ENCODE measurements around the gene BBX. TPM values are rescaled to one million over a fixed set of nuclear protein-coding genes. Genes with fewer than 3 reads are reported as not detected.
A peak's percentile ranks its signal among the peaks of the same experiment; 100 is the strongest.

The BBX gene
- total and polyA plus RNA-seq, 2 donors from 2014 or later, result 8.1 to 85.8 TPM

DNA sequence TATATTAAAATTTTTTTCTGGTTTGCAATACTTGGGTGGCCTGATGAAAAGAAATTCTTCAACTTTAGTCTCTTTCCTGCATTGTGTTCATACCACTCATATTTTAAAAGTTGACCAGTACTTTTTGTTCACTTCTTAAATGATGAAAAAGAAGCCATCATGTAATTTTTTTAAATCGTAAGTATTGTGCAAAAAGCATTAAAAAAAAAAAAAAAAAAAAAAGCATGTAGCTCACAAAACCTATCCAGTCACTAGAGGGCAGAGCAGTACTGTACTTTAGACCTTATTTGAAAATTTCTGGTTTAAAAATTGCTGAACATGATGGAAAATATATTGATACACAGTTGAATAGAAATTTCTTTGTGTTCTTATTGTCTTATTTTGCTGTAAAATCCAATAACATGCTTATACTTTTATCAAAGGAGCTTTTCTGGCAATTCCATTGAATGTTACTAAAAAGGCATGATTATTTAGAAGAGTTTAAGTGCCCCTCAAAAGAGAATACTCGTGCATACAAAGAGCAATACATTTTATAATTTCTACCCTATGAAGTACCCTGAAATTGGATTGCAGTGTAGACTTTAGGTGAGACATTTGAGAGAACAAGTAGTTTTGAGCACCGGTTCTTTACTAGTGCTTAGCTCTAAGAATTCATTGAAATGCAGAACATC is 137.7 kb downstream of the BBX start:
- FAIRE-seq, result peak; percentile 98

DNA sequence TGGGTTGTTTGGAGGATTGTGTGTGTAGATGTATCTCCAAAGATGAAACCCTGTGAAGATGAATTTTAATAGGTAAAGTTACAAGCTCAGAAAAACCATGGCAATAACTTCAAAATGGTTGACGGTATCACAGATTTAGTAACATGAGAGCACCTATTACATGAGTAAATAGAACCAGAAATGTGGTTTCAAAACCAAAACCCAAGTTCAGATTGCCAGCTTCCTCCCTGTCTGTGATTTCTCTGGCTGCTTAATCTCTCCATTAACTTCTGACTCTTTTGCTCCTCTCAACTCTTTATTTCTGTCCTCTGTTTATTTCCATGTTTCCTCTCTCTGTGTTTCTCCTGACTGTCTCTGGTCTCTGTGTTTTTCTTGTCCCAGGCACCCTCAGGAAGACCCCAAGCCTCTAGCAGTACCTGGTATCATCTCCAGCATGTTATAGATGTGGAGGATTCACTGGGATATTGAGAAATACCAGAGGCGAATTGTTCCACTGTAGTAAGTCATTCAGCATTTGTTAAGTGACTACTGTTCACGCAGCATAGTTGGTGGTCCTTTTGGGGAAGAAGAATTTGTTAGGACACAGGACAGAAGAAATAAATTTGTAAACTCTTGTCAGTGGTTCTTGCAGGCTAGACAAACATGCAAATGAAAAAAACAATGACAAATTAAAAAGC is 138.8 kb downstream of the BBX start:
- TF ChIP-seq, protein P1, sequence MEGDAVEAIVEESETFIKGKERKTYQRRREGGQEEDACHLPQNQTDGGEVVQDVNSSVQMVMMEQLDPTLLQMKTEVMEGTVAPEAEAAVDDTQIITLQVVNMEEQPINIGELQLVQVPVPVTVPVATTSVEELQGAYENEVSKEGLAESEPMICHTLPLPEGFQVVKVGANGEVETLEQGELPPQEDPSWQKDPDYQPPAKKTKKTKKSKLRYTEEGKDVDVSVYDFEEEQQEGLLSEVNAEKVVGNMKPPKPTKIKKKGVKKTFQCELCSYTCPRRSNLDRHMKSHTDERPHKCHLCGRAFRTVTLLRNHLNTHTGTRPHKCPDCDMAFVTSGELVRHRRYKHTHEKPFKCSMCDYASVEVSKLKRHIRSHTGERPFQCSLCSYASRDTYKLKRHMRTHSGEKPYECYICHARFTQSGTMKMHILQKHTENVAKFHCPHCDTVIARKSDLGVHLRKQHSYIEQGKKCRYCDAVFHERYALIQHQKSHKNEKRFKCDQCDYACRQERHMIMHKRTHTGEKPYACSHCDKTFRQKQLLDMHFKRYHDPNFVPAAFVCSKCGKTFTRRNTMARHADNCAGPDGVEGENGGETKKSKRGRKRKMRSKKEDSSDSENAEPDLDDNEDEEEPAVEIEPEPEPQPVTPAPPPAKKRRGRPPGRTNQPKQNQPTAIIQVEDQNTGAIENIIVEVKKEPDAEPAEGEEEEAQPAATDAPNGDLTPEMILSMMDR (IDR thresholded peaks at IDR 0.05; ENCODE audit: borderline replicate concordance, extremely low read depth, insufficient read depth), result no peak
- no peak overlapping the region for H3K9ac ChIP-seq (ENCODE audit: low read length in 3 of 3)
- H3K36me3 ChIP-seq (ENCODE audit: control insufficient read depth in 2 of 3, insufficient read depth in 3 of 3, low read length in 3 of 3), result no peaks in the 10 kb centered on the region
- H3K4me3 ChIP-seq (ENCODE audit: low read length in 3 of 3), result no peak overlapping the region
- H3K27me3 ChIP-seq (ENCODE audit: control insufficient read depth, insufficient read depth, low read length), result no peaks in the 10 kb centered on the region
- H3K9me3 ChIP-seq (ENCODE audit: control insufficient read depth in 2 of 3, insufficient read depth in 1 of 3, low read length in 3 of 3), result no peaks in the 10 kb centered on the region
- no peak overlapping the region for H3K27ac ChIP-seq (ENCODE audit: low read depth in 2 of 2, low read length in 2 of 2)
- intact Hi-C loops (cut with DNase I), result no loop called here
- FAIRE-seq (no peak), DNase-seq (no peak)
- H3K4me1 ChIP-seq (ENCODE audit: control insufficient read depth in 2 of 3, insufficient read depth in 2 of 3, low read depth in 1 of 3, low read length in 3 of 3), result peaks cover 0 to 6% (median 0%) of the 10 kb centered on the region in 3 donors

More for the DNA sequence above, 137.7 kb downstream of the BBX start:
- Histone ChIP-seq H3K4me3 (ENCODE audit: low read length in 3 of 3) (no peak overlapping the region), H3K9me3 (ENCODE audit: control insufficient read depth in 2 of 3, insufficient read depth in 1 of 3, low read length in 3 of 3) (no peaks in the 10 kb centered on the region), H3K36me3 (ENCODE audit: control insufficient read depth in 2 of 3, insufficient read depth in 3 of 3, low read length in 3 of 3) (no peaks in the 10 kb centered on the region), H3K27me3 (ENCODE audit: control insufficient read depth, insufficient read depth, low read length) (no peaks in the 10 kb centered on the region), H3K4me1 (ENCODE audit: control insufficient read depth in 2 of 3, insufficient read depth in 2 of 3, low read depth in 1 of 3, low read length in 3 of 3) (peaks cover 0 to 6% (median 0%) of the 10 kb centered on the region in 3 donors), H3K27ac (ENCODE audit: low read depth in 2 of 2, low read length in 2 of 2) (no peak overlapping the region), H3K9ac (ENCODE audit: low read length in 3 of 3) (no peak overlapping the region)
- intact Hi-C loops (cut with DNase I), result no loop called here
- TF ChIP-seq, protein P1 (IDR thresholded peaks at IDR 0.05; ENCODE audit: borderline replicate concordance, extremely low read depth, insufficient read depth), result no peak
- DNase-seq, result peak in 2 of 5 donors; percentile 43 to 67

DNA sequence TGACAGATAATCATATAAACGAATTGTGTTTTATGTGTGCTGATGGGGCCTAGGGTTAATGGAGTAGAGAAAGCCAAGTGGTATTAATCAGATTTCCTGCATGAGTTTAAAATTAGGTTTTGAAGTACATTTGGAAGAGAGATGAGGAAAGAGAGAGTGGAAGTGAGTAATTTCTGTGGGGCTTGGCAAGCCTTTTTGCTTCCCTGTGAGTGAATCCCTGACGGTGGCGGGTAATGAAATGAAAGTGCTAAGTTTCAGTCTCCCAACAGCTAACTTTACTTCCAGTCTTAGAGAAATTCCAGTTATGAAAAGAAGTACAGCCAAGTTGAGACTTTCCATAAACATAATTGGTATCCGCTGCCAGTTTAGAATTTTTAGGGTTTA is 139.4 kb downstream of the BBX start:
- no peak overlapping the region for H3K9ac ChIP-seq (ENCODE audit: low read length in 3 of 3)
- peak in 1 of 5 donors; percentile 20 for DNase-seq

More for the DNA sequence above, 139.4 kb downstream of the BBX start:
- Histone ChIP-seq H3K36me3 (ENCODE audit: control insufficient read depth in 2 of 3, insufficient read depth in 3 of 3, low read length in 3 of 3) (no peaks in the 10 kb centered on the region), H3K4me3 (ENCODE audit: low read length in 3 of 3) (no peak overlapping the region), H3K4me1 (ENCODE audit: control insufficient read depth in 2 of 3, insufficient read depth in 2 of 3, low read depth in 1 of 3, low read length in 3 of 3) (peaks cover 0 to 6% (median 0%) of the 10 kb centered on the region in 3 donors), H3K9me3 (ENCODE audit: control insufficient read depth in 2 of 3, insufficient read depth in 1 of 3, low read length in 3 of 3) (no peaks in the 10 kb centered on the region), H3K27ac (ENCODE audit: low read depth in 2 of 2, low read length in 2 of 2) (no peak overlapping the region), H3K27me3 (ENCODE audit: control insufficient read depth, insufficient read depth, low read length) (no peaks in the 10 kb centered on the region)
- TF ChIP-seq, protein P1 (IDR thresholded peaks at IDR 0.05; ENCODE audit: borderline replicate concordance, extremely low read depth, insufficient read depth), result no peak
- intact Hi-C loops (cut with DNase I), result no loop called here
- FAIRE-seq, result no peak

Data from kidney (tissue), 14 donors.